HepG2 (cell line): ENCODE measurements around the gene TPSAB1. TPM values are rescaled to one million over a fixed set of nuclear protein-coding genes. Genes with fewer than 3 reads are reported as not detected.

Source experiments
- ATAC-seq: fragments of 200-7000 bp; cut with Tn5 transposase; 3 replicates; pipeline ENCODE4 v1.9.1; 2020; ENCODE audit warnings: mild to moderate bottlenecking, moderate library complexity
- BruUV-seq: library from RNA; stranded (reverse); fragments of 400-500 nt; replicated peaks from 2 replicates; lab custom pipeline; 2021; lab: Mats Ljungman, UMichigan
- CTCF ChIA-PET: fragments of 300-600 bp; formaldehyde crosslinking; extraction: SDS; loops from one replicate; lab custom pipeline; 2021; ENCODE audit warnings: low total read pairs, inconsistent platforms, low intra/inter-chr PET ratio; lab: Yijun Ruan, JAX
- POLR2A ChIA-PET: fragments of 350-600 bp; sonication (Branson Sonifier 250); formaldehyde crosslinking; loops from one replicate; lab custom pipeline; 2020; ENCODE audit warnings: antibody characterized with exemption, inconsistent platforms; lab: Yijun Ruan, JAX
- DNase-seq: peaks from one replicate; pipeline ENCODE4 v3.0.0-alpha.2; 2015; ENCODE audit warnings: low spot score
- FAIRE-seq: peaks from 3 replicates; lab custom pipeline; 2011; peaks lifted over from hg19 to GRCh38; lab: Jason Lieb, UNC
- H2AFZ ChIP-seq: one replicate; pipeline ENCODE4 v1.6.1; 2011; ENCODE audit warnings: low read length, inconsistent platforms
- H3K27ac ChIP-seq: fragments of 300-600 bp; 3 replicates; pipeline ENCODE4 v1.8.0; 2011; ENCODE audit warnings: mixed run types, mild to moderate bottlenecking, mixed read lengths, low read length, inconsistent platforms; ENCODE audit not compliant: insufficient read depth; ENCODE audit errors: extremely low read length
- H3K27me3 ChIP-seq, 2 experiments: fragments of 200-600 bp in 1 of 2; 2 replicates in 1 of 2; 3 replicates in 1 of 2; pipeline versions ENCODE4 v1.6.0 to v1.8.0; 2011; ENCODE audit warnings: low read length in 2 of 2, mild to moderate bottlenecking in 2 of 2, moderate library complexity in 2 of 2, inconsistent platforms in 1 of 2; ENCODE audit not compliant: insufficient read depth in 2 of 2, control insufficient read depth in 1 of 2
- H3K36me3 ChIP-seq, 2 experiments: fragments of 200-600 bp in 1 of 2; replicated peaks in 1 of 2; 2 replicates in 1 of 2; 3 replicates in 1 of 2; pipeline versions ENCODE4 v1.5.1 to v1.8.0; 2011; ENCODE audit warnings: low read length in 2 of 2, inconsistent platforms in 1 of 2; ENCODE audit not compliant: insufficient read depth in 2 of 2, control insufficient read depth in 1 of 2
- H3K4me1 ChIP-seq: 2 replicates; pipeline ENCODE4 v1.5.1; 2012; ENCODE audit warnings: low read length, inconsistent platforms; ENCODE audit not compliant: insufficient read depth
- H3K4me2 ChIP-seq: 2 replicates; pipeline ENCODE4 v1.6.0; 2011; ENCODE audit warnings: low read depth, low read length, inconsistent platforms
- H3K4me3 ChIP-seq, 3 experiments: fragments of 200-600 bp in 1 of 3; sonication (generic), shearing (Covaris generic) in 1 of 3; replicated peaks in 1 of 3; 2 replicates each; pipeline ENCODE4 v1.5.1; 2011 to 2016; ENCODE audit warnings: low read length in 3 of 3, inconsistent platforms in 2 of 3, low read depth in 2 of 3, mild to moderate bottlenecking in 2 of 3, control low read depth in 1 of 3, mixed read lengths in 1 of 3; ENCODE audit not compliant: insufficient read depth in 1 of 3
- H3K79me2 ChIP-seq: one replicate; pipeline ENCODE4 v1.6.1; 2011; ENCODE audit warnings: low read length, inconsistent platforms; ENCODE audit not compliant: insufficient read depth
- H3K9ac ChIP-seq: 2 replicates; pipeline ENCODE4 v1.6.0; 2011; ENCODE audit warnings: mild to moderate bottlenecking, low read depth, low read length, inconsistent platforms; ENCODE audit not compliant: insufficient read depth
- H3K9me3 ChIP-seq: 2 replicates; pipeline ENCODE4 v1.5.1; 2012; ENCODE audit warnings: mild to moderate bottlenecking, low read length
- H4K20me1 ChIP-seq: 2 replicates; pipeline ENCODE4 v1.6.0; 2011; ENCODE audit warnings: inconsistent platforms, mild to moderate bottlenecking, low read length, moderate library complexity; ENCODE audit not compliant: insufficient read depth
- AKNA ChIP-seq: sonication (generic); formaldehyde crosslinking; IDR thresholded peaks from 2 replicates; pipeline ENCODE4 v1.4.0; 2020; ENCODE audit warnings: missing genetic modification reagents, borderline replicate concordance
- FOXO4 ChIP-seq: sonication (generic); formaldehyde crosslinking; conservative IDR thresholded peaks from 2 replicates; pipeline ENCODE4 v1.8.1; 2023; ENCODE audit warnings: missing genetic modification reagents
- MNT ChIP-seq: fragments of 450-650 bp; IDR thresholded peaks from 2 replicates; pipeline ENCODE4 v1.6.1; 2016
- ZNF12 ChIP-seq: sonication (generic); formaldehyde crosslinking; IDR thresholded peaks from 2 replicates; pipeline ENCODE4 v1.5.0; 2020; ENCODE audit warnings: missing genetic modification reagents
- ZNF17 ChIP-seq: sonication (generic); formaldehyde crosslinking; IDR thresholded peaks from 2 replicates; pipeline ENCODE4 v1.5.0; 2020; ENCODE audit warnings: mild to moderate bottlenecking, missing genetic modification reagents
- ZNF281 ChIP-seq: sonication (generic); formaldehyde crosslinking; IDR thresholded peaks from 2 replicates; pipeline ENCODE4 v1.4.0; 2020; ENCODE audit warnings: missing genetic modification reagents, borderline replicate concordance
- ZNF660 ChIP-seq: sonication (generic); formaldehyde crosslinking; IDR thresholded peaks from 2 replicates; pipeline ENCODE4 v1.5.1; 2020; ENCODE audit warnings: mild to moderate bottlenecking, low read depth, missing genetic modification reagents, borderline replicate concordance
- WGBS: methylation state at CpG from one replicate; pipeline ENCODE4 v1.1.6; 2017; ENCODE audit warnings: low lambda C conversion rate; 5-methylcytosine and 5-hydroxymethylcytosine counted together
- in situ Hi-C: cut with HindIII; loops from 2 replicates; pipeline ENCODE4 v1.10.0; 2017; ENCODE audit warnings: low pct_unique_long_range_greater_than_20kb; ENCODE audit not compliant: extremely low pct_ligation_motif_present
- intact Hi-C: fragments of 100-400 bp; cut with micrococcal nuclease; formaldehyde crosslinking; loops from one replicate; pipeline ENCODE4 v1.10.0; 2022; ENCODE audit not compliant: unreplicated experiment
- polyA plus RNA-seq, 8 experiments: library from polyadenylated mRNA; depleted of rRNA in 3 of 8; stranded (reverse) in 7 of 8; unstranded in 1 of 8; fragments of >200 nt; fragmentation: Illumina TruSeq in 4 of 8; extraction: Trizol in 4 of 8; gene quantifications; 2 replicates each; pipeline versions ENCODE4 v1.2.1 to v1.2.3, GENCODE V29; 2011 to 2016; ENCODE audit warnings: low read depth in 4 of 8, missing spikeins in 1 of 8, mixed read lengths in 1 of 8; ENCODE audit not compliant: insufficient read depth in 1 of 8
- total RNA-seq, 5 experiments: library from RNA; depleted of rRNA; stranded (reverse); fragments of >200 nt; fragmentation: Illumina TruSeq; extraction: Trizol; gene quantifications; 2 replicates each; pipeline ENCODE4 v1.2.3, GENCODE V29; 2016; ENCODE audit warnings: low read depth in 1 of 5

The TPSAB1 gene
- total and polyA plus RNA-seq, 2 of the 13 experiments (the other 11 are each of a cell fraction or from before 2014, with no cell fraction given) = 0.12 TPM; not detected in 1

GRCh38 chr16:1264345-1265089 lies 24.0 kb downstream of the TPSAB1 start:
- BruUV-seq = no TSS peak
- TF ChIP-seq ZNF17 (CRISPR knock-in tag) = no peak
- TF ChIP-seq ZNF12 = no peak
- no peak for TF ChIP-seq AKNA
- peak; percentile 85 for TF ChIP-seq MNT
- no peak for TF ChIP-seq ZNF281 (CRISPR knock-in tag)
- no peak for TF ChIP-seq ZNF660 (CRISPR knock-in tag)
- no peak for TF ChIP-seq FOXO4 (CRISPR knock-in tag)

More at GRCh38 chr16:1264345-1265089, 24.0 kb downstream of the TPSAB1 start:
- H2AFZ ChIP-seq = no peak overlapping the region
- ChIA-PET POLR2A (no interaction called here), CTCF (no interaction called here)
- in situ Hi-C loops (no loop called here), intact Hi-C loops (no loop called here)
- H3K79me2 ChIP-seq = no peaks in the 10 kb centered on the region
- H3K4me1 ChIP-seq = no peaks in the 10 kb centered on the region
- no peaks in the 10 kb centered on the region for H3K36me3 ChIP-seq
- H3K9me3 ChIP-seq = no peaks in the 10 kb centered on the region
- H3K4me2 ChIP-seq = no peak overlapping the region
- no peak overlapping the region for H3K4me3 ChIP-seq
- ATAC-seq = no peak
- H3K27me3 ChIP-seq = peaks cover 11 to 61% of the 10 kb centered on the region in 2 experiments
- FAIRE-seq = no peak
- WGBS = 68% methylated on average over 16 of the region's 16 CpGs
- H4K20me1 ChIP-seq = no peaks in the 10 kb centered on the region
- H3K9ac ChIP-seq = no peak overlapping the region
- no peak for DNase-seq
- no peak overlapping the region for H3K27ac ChIP-seq
